Panc1 (cell line): Measurements from ENCODE around the gene TMEM168.

Experiments used
- CTCF ChIP-seq: fragments of 450-650 bp; IDR thresholded peaks from 2 replicates; pipeline ENCODE4 v1.5.1; 2017; ENCODE audit warnings: mild to moderate bottlenecking
- REST ChIP-seq, 2 experiments: IDR thresholded peaks; 2 replicates each; pipeline ENCODE4 v1.6.1; 2011 to 2012; ENCODE audit warnings: low read depth in 2 of 2, control low read depth in 1 of 2, low read length in 1 of 2, mild to moderate bottlenecking in 1 of 2, moderate library complexity in 1 of 2; ENCODE audit not compliant: insufficient read depth in 1 of 2
- SIN3A ChIP-seq: IDR thresholded peaks from 2 replicates; pipeline ENCODE4 v1.6.1; 2012; ENCODE audit warnings: low read depth, mild to moderate bottlenecking, low read length, moderate library complexity, borderline replicate concordance; ENCODE audit not compliant: insufficient read depth

- TF ChIP-seq CTCF (no peak), REST (IDR thresholded peaks at IDR 0.05; ENCODE audit: insufficient read depth in 1 of 2, low read depth in 2 of 2, low read length in 1 of 2) (no peak), SIN3A (no peak)
These were observed 9.1 kb downstream of the TMEM168 start for GRCh38 chr7:112781110-112781509.
